ENCODE data around the gene MVD. TPM values are rescaled to one million over a fixed set of nuclear protein-coding genes. Genes with fewer than 3 reads are reported as not detected.

The MVD gene
- total RNA-seq, 1 donor from 2014 or later, result 24.0 TPM

DNA sequence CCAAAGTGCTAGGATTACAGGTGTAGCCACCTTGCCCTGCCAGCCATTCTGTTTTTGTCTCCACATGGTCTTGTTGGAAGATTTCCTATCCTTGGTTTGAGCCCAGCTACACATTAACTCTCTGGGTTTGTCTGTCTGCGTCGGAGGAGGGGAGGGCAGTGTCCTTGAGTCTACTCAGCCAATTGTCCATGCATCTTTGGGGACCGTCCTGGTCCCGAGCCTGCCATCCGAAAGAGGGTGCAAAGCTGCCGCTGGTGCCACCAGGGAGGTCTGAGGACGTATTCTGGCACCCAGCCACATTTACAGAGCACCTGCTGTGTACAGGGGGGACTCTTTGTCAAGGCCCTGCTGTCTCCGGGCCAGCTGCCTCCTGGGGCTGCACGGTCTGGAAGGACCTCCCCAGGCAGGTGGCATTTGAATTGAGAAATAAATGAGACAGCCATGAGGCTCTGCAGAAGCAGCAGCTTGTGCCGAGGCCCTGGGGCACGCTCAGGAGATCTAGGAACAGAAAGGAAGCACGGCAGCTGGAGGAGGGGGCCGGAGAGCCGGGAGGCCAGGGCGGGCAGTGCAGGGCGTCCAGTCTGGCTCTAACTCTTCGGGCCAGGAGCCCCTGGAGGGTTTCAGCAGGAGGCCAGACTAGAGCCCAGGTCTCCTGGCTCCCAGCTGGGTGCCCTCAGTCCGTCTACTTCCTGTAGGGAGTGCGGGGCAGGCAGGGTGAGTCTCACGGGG is 13.5 kb downstream of the MVD start:
- DNase-seq (ENCODE audit: missing footprints), result no peak
- no peak for ATAC-seq
- intact Hi-C loops (cut with DNase I), result no loop called here

DNA sequence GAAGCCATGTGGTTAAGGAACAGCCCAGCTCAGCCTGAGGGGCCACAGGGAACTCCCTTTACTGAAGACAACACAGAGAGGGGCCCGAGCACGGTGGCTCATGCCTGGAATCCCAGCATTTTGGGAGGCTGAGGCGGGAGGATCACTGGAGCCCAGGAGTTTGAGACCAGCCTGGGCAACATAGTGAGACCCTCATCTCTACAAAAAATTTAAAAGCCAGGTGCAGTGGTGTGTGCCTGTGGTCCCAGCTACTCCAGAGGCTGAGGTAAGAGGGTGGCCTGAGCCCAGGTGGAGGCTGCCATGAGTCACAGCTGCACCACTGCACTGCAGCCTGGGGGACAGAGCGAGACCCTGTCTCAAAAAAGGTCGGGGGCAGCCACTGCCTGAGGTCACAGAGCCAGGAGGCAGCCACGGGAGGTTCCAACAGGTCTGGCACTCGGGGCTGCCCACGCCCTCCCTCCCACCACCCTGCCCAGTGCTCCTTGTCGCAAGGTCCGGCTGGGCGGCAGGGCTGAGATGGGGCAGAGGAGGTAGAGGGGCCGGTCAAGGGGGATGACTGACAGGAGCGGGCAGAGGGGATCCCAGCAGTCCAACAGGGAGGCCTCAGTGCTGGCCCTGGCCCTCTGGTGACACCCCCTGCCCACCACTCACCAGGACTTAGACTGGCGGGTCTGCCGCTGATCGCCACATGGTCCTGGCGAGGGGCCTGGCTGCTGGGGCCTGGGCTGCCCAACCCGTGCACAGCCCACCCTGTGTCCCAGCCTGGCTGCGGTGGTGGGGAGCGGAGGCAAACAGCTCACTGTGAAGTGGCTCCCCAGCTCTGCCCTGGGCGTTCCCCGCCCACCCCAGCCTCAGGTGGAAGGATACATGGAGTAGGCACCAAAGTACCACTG is 15.5 kb downstream of the MVD start:
- intact Hi-C loops (cut with DNase I), result no loop called here
- no peak for ATAC-seq
- DNase-seq (ENCODE audit: missing footprints), result no peak

- DNase-seq (ENCODE audit: missing footprints), result no peak
- no peak for ATAC-seq
Observed at GRCh38 chr16:88646345-88647034, 16.4 kb downstream of the MVD start.

GRCh38 chr16:88645941-88646340 is 16.9 kb downstream of the MVD start:
- DNase-seq (ENCODE audit: missing footprints) (no peak), ATAC-seq (no peak)
- intact Hi-C loops (cut with DNase I), result no loop called here

More at GRCh38 chr16:88646345-88647034, 16.4 kb downstream of the MVD start:
- intact Hi-C loops (cut with DNase I), result no loop called here

DNA sequence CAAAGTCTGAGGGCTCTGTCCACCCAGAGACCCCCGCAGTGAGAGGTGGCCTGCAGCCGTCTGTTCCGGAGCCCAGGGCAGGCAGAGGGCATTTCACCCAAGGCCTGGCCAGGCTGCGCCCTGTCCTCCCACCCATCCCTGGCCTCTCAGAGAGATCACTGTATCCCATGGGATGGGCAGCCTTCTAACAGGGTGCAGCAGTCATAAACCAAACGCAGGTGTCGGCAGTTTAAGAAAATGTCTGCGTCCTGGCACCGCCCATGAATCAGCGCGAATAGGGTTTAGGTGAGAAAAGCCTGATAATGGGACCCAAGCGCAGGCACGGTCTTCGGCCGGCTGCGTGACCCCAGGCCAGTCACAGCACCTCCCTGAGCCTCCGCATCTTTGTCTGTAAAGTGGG is 17.4 kb downstream of the MVD start:
- DNase-seq (ENCODE audit: missing footprints), result no peak
- ATAC-seq, result no peak

GRCh38 chr16:88643644-88643932 is 19.3 kb downstream of the MVD start:
- no peak for DNase-seq (ENCODE audit: missing footprints)
- intact Hi-C loops (cut with DNase I), result no loop called here
- no peak for ATAC-seq

More for the DNA sequence above, 17.4 kb downstream of the MVD start:
- intact Hi-C loops (cut with DNase I), result no loop called here

- DNase-seq (ENCODE audit: missing footprints), result no peak
- intact Hi-C loops (cut with DNase I), result no loop called here
Observed at GRCh38 chr16:88642881-88643643, 19.8 kb downstream of the MVD start.

GRCh38 chr16:88640498-88641247 is 22.2 kb downstream of the MVD start:
- DNase-seq (ENCODE audit: missing footprints), result no peak
- intact Hi-C loops (cut with DNase I), result no loop called here
- ATAC-seq, result no peak

More at GRCh38 chr16:88642881-88643643, 19.8 kb downstream of the MVD start:
- no peak for ATAC-seq

GRCh38 chr16:88640039-88640495 is 22.8 kb downstream of the MVD start:
- intact Hi-C loops (cut with DNase I), result no loop called here
- DNase-seq (ENCODE audit: missing footprints) (no peak), ATAC-seq (no peak)

- no peak for DNase-seq (ENCODE audit: missing footprints)
- intact Hi-C loops (cut with DNase I), result no loop called here
- no peak for ATAC-seq
Observed at GRCh38 chr16:88639231-88640038, 23.5 kb downstream of the MVD start.

DNA sequence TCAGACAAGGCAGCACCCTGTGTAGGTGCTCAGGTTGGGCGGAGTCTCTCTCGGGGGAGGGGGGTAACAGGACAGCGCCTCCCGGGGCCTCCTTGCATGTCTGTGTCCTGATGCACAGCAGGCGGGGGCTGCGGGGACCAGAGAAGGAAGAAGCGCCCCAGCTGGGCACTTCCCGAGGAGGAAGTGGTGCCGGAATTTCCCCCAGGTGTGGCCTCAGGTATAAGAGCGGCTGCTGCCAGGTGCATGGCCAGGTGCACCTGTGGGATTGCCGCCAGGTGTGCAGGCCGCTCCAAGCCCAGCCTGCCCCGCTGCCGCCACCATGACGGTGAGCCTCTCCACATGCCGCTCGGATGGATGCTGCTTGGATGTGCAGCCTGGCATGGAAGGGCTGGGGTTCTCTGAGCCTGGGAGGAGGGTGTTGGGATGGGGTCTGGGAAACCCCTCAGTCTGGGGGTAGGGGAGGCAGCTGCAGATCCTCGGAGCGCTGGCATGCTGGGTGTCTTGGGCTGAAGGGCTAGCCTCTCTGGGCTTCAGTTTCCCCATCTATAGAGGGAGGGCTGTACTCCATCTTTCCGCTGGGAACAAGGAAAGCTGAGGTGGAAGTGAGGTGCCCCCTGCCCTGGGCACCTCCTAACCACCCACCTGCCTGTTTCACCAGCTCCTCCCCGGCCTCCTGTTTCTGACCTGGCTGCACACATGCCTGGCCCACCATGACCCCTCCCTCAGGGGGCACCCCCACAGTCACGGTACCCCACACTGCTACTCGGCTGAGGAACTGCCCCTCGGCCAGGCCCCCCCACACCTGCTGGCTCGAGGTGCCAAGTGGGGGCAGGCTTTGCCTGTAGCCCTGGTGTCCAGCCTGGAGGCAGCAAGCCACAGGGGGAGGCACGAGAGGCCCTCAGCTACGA is 24.3 kb downstream of the MVD start, which contains the start of gene IL17C:
IL17C (plus strand) TSS at position 250 of the 908 bp plus-strand sequence; CDS start at position 320, 70 bp downstream.
- no peak for ATAC-seq
- intact Hi-C loops (cut with DNase I), result no loop called here

DNA sequence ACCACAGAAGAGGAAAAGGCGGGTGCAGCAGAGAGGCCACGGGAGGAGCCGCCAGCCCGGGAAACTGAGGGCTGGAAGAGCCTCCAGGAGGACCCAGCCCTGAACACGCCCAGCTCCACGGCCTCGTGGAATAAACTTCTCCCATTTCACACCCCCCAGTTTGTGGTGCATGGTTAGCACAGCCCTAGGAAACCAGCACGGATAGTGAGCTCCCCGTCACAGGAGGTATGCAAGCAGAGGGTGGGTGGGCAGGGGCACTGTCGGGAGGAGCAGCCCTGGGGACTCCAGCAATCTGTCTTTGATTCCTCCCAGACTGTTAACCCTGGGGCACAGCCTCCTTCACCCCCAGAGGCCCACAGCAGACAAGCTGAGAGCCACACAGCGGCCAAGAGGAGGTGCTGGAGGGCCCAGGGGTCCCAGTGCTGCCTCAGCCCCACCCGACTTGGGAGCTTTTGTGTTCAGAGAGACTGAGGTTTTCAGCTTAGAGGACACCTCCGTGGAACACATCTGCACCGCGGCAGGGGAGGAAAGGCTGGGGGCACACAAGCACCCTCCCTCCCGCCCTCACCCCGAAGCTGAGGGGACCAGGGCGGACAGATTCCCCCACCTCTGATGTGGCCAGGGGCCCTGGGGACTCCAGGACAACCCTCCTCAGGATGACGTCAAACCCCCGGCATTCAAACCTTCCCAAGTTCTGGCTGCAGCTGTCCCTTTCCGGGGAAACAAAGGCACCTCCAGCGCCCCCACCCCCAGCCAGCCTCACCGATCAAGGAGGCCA is 26.2 kb downstream of the MVD start:
- intact Hi-C loops (cut with DNase I), result no loop called here
- DNase-seq (ENCODE audit: missing footprints) (no peak), ATAC-seq (no peak)

More for the DNA sequence above, 24.3 kb downstream of the MVD start, which contains the start of gene IL17C:
- no peak for DNase-seq (ENCODE audit: missing footprints)

DNA sequence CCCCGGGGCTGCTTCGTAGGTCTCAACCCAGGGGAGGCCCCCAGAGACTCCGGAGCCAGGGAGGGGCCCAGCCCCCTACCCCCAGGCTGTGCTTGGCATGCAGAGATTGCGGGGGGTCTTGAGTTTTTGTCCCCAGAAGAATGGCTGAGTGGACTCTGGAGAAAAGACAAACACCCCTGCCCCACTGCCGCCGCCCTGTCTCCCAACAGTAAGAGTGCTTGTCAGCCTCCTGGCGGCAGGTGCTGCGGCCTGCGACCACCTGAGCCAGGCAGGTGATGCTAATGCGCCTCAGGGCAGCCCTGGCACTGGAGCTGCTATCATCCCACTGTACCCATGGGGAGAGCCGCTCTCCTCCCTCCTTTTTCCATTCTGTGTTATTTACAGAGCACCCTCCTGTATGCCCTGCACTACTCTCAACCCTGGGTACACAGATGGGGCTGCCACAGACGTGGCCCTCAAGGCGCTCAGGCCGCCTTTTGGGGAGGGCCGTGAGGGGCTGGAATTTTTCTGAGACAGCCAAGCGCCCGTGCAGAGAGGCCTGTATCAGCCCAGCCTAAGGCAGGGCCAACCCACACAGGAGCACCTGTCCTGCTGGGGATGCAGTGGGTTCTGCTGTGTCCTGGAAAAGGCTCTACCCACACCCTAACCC is 27.1 kb downstream of the MVD start:
- no peak for ATAC-seq
- no peak for DNase-seq (ENCODE audit: missing footprints)

DNA sequence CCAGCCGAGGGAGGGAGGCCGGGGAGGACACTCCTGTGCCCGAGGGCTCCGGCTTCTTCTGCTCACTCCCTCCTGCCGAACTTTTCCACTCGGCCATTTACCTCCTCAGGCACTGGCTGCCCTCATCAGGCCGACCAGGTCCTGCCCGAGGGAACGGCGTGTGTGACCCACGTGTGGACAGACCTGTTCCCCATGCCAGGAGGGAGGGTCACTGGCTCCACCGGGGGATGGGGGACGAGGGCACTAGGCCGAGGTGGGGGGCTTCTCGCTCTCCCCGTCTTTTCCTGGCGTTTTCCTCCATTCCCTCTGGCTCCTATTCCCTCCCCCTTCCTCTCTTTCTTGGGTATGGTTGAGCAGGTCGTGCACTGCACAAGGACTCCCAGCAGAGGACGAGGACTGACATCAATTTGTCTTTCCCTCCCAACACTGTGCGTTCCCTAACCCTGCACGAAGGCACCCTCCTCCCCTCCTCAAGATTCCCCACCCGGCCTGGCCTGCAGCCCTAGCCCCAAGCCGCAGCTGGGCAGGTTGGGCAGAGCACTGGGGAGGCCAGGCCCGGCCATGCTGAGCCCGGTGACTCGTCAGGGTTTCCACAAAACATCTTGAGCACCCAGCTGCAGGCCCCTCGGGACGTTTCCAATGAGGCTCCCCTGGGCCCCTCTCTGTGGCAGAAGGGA is 27.8 kb downstream of the MVD start:
- DNase-seq (ENCODE audit: missing footprints) (no peak), ATAC-seq (no peak)
- intact Hi-C loops (cut with DNase I), result no loop called here

More for the DNA sequence above, 27.1 kb downstream of the MVD start:
- intact Hi-C loops (cut with DNase I), result no loop called here
